Activated naive CD4-positive, alpha-beta T cell treated with anti-CD3 and anti-CD28 coated beads for 36 hours (primary cell): ENCODE measurements around the gene SMPD4. TPM values are rescaled to one million over a fixed set of nuclear protein-coding genes. Genes with fewer than 3 reads are reported as not detected.
"Not testable (repeated sequence)": the region's sequence is repeated elsewhere in the genome, so short reads cannot be mapped to it uniquely, and the experiment has no call there.

Experiments used
- CTCF ChIA-PET: fragments of 350-600 bp; sonication (Branson Sonifier 250); formaldehyde crosslinking; loops from one replicate; lab custom pipeline; 2021; ENCODE audit warnings: antibody characterized with exemption; lab: Charles Lee
- DNase-seq: peaks from one replicate; pipeline ENCODE4 v3.0.0-alpha.2; 2020
- H3K27ac Mint-ChIP-seq: one replicate; pipeline ENCODE4 v1.8.0; 2021; ENCODE audit warnings: mild to moderate bottlenecking, mixed read lengths
- H3K27me3 Mint-ChIP-seq: one replicate; pipeline ENCODE4 v1.8.0; 2021; ENCODE audit warnings: low read depth, mixed read lengths
- H3K36me3 Mint-ChIP-seq: one replicate; pipeline ENCODE4 v1.8.0; 2021; ENCODE audit warnings: low read depth, mixed read lengths
- H3K4me1 Mint-ChIP-seq: one replicate; pipeline ENCODE4 v1.8.0; 2021; ENCODE audit warnings: low read depth, mixed read lengths
- H3K4me3 Mint-ChIP-seq: one replicate; pipeline ENCODE4 v1.8.0; 2021; ENCODE audit warnings: mild to moderate bottlenecking, moderate library complexity, mixed read lengths
- H3K9me3 Mint-ChIP-seq: one replicate; pipeline ENCODE4 v1.8.0; 2021; ENCODE audit warnings: mixed read lengths
- intact Hi-C: fragments of 100-400 bp; cut with micrococcal nuclease; formaldehyde crosslinking; loops from one replicate; pipeline ENCODE4 v1.15.1; 2023
- total RNA-seq, 2 experiments: library from RNA; stranded (reverse); gene quantifications; one replicate each; pipeline ENCODE4 v1.2.3, GENCODE V29; 2021

SMPD4 gene
- total RNA-seq = 10 to 100 TPM; 70.8 to 71.5 TPM

- Mint-ChIP-seq H3K9me3 (no peaks in the 10 kb centered on the region), H3K27me3 (no peaks in the 10 kb centered on the region), H3K36me3 (peaks cover 8% of the 10 kb centered on the region), H3K4me3 (peak within 1 kb of the TSS; percentile 91), H3K4me1 (peaks cover 31% of the 10 kb centered on the region), H3K27ac (peak within 1 kb of the TSS; percentile 94)
- CTCF ChIA-PET = interaction anchor here (0.6 to 2.3 kb wide), 3 partner anchors 161 to 1855 kb away, joined by 3 to 7 read pairs (median 3); partner anchors contain the start of gene IMP4
- intact Hi-C loops = loop anchor here (1.0 kb wide), 4 partner anchors 36 to 190 kb away; partner anchors contain the start of genes CCDC74B and IMP4
- peak; percentile 97 for DNase-seq
These were observed at the start of gene SMPD4 for GRCh38 chr2:130181325-130181879. TSS of gene SMPD4 (minus strand) at chr2:130181602. CDS start at chr2:130176592, 5,010 bp downstream.

- H3K9me3 Mint-ChIP-seq, intact Hi-C loops, H3K27me3 Mint-ChIP-seq, H3K36me3 Mint-ChIP-seq, H3K4me1 Mint-ChIP-seq, DNase-seq, CTCF ChIA-PET, H3K4me3 Mint-ChIP-seq, H3K27ac Mint-ChIP-seq: not testable (repeated sequence)
These were observed 49.5 kb upstream of the SMPD4 start for GRCh38 chr2:130230907-130231306.

- H3K4me1 Mint-ChIP-seq, H3K9me3 Mint-ChIP-seq, H3K36me3 Mint-ChIP-seq, DNase-seq, H3K27ac Mint-ChIP-seq, intact Hi-C loops, H3K27me3 Mint-ChIP-seq, H3K4me3 Mint-ChIP-seq, CTCF ChIA-PET: not testable (repeated sequence)
These were observed 49.0 kb upstream of the SMPD4 start for GRCh38 chr2:130230376-130230775.

GRCh38 chr2:130229161-130229510, 47.7 kb upstream of the SMPD4 start:
- H3K27me3 Mint-ChIP-seq, H3K27ac Mint-ChIP-seq, DNase-seq, intact Hi-C loops, H3K4me3 Mint-ChIP-seq, H3K4me1 Mint-ChIP-seq, H3K36me3 Mint-ChIP-seq, H3K9me3 Mint-ChIP-seq, CTCF ChIA-PET: not testable (repeated sequence)

GRCh38 chr2:130228467-130229160, 47.2 kb upstream of the SMPD4 start:
- H3K9me3 Mint-ChIP-seq, DNase-seq, intact Hi-C loops, H3K27ac Mint-ChIP-seq, H3K36me3 Mint-ChIP-seq, H3K4me3 Mint-ChIP-seq, CTCF ChIA-PET, H3K4me1 Mint-ChIP-seq, H3K27me3 Mint-ChIP-seq: not testable (repeated sequence)

- H3K4me3 Mint-ChIP-seq, intact Hi-C loops, H3K4me1 Mint-ChIP-seq, CTCF ChIA-PET, H3K36me3 Mint-ChIP-seq, H3K27ac Mint-ChIP-seq, H3K27me3 Mint-ChIP-seq, DNase-seq, H3K9me3 Mint-ChIP-seq: not testable (repeated sequence)
These were observed 46.6 kb upstream of the SMPD4 start for GRCh38 chr2:130228005-130228404.

- H3K4me1 Mint-ChIP-seq, H3K27ac Mint-ChIP-seq, DNase-seq, H3K4me3 Mint-ChIP-seq, H3K36me3 Mint-ChIP-seq, intact Hi-C loops, CTCF ChIA-PET, H3K9me3 Mint-ChIP-seq: not testable (repeated sequence)
- H3K27me3 Mint-ChIP-seq = peaks cover 12% of the 10 kb centered on the region
These were observed 41.1 kb upstream of the SMPD4 start for GRCh38 chr2:130222523-130222922.

GRCh38 chr2:130220505-130220904, 39.1 kb upstream of the SMPD4 start:
- CTCF ChIA-PET, H3K9me3 Mint-ChIP-seq, H3K27ac Mint-ChIP-seq, H3K36me3 Mint-ChIP-seq, H3K4me3 Mint-ChIP-seq, intact Hi-C loops, DNase-seq, H3K4me1 Mint-ChIP-seq: not testable (repeated sequence)
- peaks cover 25% of the 10 kb centered on the region for H3K27me3 Mint-ChIP-seq

- H3K27me3 Mint-ChIP-seq = peaks cover 28% of the 10 kb centered on the region
- H3K27ac Mint-ChIP-seq, intact Hi-C loops, H3K9me3 Mint-ChIP-seq, DNase-seq, H3K4me3 Mint-ChIP-seq, H3K4me1 Mint-ChIP-seq, CTCF ChIA-PET, H3K36me3 Mint-ChIP-seq: not testable (repeated sequence)
These were observed 37.7 kb upstream of the SMPD4 start for GRCh38 chr2:130219147-130219546.

- H3K27ac Mint-ChIP-seq, H3K36me3 Mint-ChIP-seq, H3K4me3 Mint-ChIP-seq, DNase-seq, H3K27me3 Mint-ChIP-seq, H3K9me3 Mint-ChIP-seq, intact Hi-C loops, H3K4me1 Mint-ChIP-seq, CTCF ChIA-PET: not testable (repeated sequence)
These were observed 25.6 kb upstream of the SMPD4 start for GRCh38 chr2:130207051-130207450.

- CTCF ChIA-PET, H3K27ac Mint-ChIP-seq, H3K36me3 Mint-ChIP-seq, H3K4me1 Mint-ChIP-seq, intact Hi-C loops, H3K4me3 Mint-ChIP-seq, H3K27me3 Mint-ChIP-seq, DNase-seq, H3K9me3 Mint-ChIP-seq: not testable (repeated sequence)
These were observed 21.7 kb upstream of the SMPD4 start for GRCh38 chr2:130203150-130203549.

- H3K4me3 Mint-ChIP-seq, CTCF ChIA-PET, H3K27me3 Mint-ChIP-seq, H3K4me1 Mint-ChIP-seq, intact Hi-C loops, H3K9me3 Mint-ChIP-seq, H3K36me3 Mint-ChIP-seq, DNase-seq, H3K27ac Mint-ChIP-seq: not testable (repeated sequence)
These were observed 21.1 kb upstream of the SMPD4 start for GRCh38 chr2:130202518-130202917.

- Mint-ChIP-seq H3K36me3 (no peaks in the 10 kb centered on the region), H3K27ac (no peak within 1 kb of the TSS), H3K4me1 (no peaks in the 10 kb centered on the region), H3K9me3 (no peaks in the 10 kb centered on the region), H3K4me3 (no peak within 1 kb of the TSS), H3K27me3 (no peaks in the 10 kb centered on the region)
- CTCF ChIA-PET = no interaction called here
- no peak for DNase-seq
- intact Hi-C loops = no loop called here
These were observed 16.9 kb upstream of the SMPD4 start, which contains the start of gene TUBA3E for GRCh38 chr2:130198343-130198742. TSS of gene TUBA3E (minus strand) at chr2:130198439. CDS start at chr2:130198360, 79 bp downstream.
